ENCODE measurements around the gene YWHAG. TPM values are rescaled to one million over a fixed set of nuclear protein-coding genes. Genes with fewer than 3 reads are reported as not detected.
A peak's percentile ranks its signal among the peaks of the same experiment; 100 is the strongest.

Gene YWHAG
- total RNA-seq, 1 experiment from 2014 or later = 241 TPM

- Histone ChIP-seq H4K8ac (replicated peaks; ENCODE audit: insufficient read length, low read depth, low read length) (no peak overlapping the region), H3K18ac (ENCODE audit: insufficient read length, low read depth, low read length) (no peak overlapping the region), H4K5ac (ENCODE audit: insufficient read length, low read depth, low read length) (no peak overlapping the region), H2BK120ac (ENCODE audit: low read depth, low read length, poor library complexity, severe bottlenecking) (no peak overlapping the region), H3K23me2 (ENCODE audit: insufficient read length, low read depth, low read length, poor library complexity, severe bottlenecking) (no peaks in the 10 kb centered on the region), H3K79me1 (ENCODE audit: insufficient read depth, low read depth, low read length, poor library complexity, severe bottlenecking) (peaks cover 9% of the 10 kb centered on the region), H3K14ac (ENCODE audit: insufficient read depth, low read length) (no peak overlapping the region), H2BK12ac (ENCODE audit: insufficient read length, low read depth, low read length) (no peak overlapping the region), H2BK20ac (ENCODE audit: low read depth, low read length, poor library complexity, severe bottlenecking) (no peak overlapping the region), H3K4me2 (ENCODE audit: insufficient read depth, insufficient read length, low read length) (no peak overlapping the region), H3K79me2 (ENCODE audit: insufficient read depth, low read length) (peaks cover 76% of the 10 kb centered on the region), H2AK5ac (ENCODE audit: insufficient read length, low read length) (no peak overlapping the region), H4K91ac (ENCODE audit: insufficient read length, low read depth, low read length) (no peak overlapping the region), H3K27ac (ENCODE audit: insufficient read length, low read depth, low read length) (no peak overlapping the region), H2BK15ac (ENCODE audit: low read depth, low read length) (no peak overlapping the region), H3K4ac (ENCODE audit: low read depth, low read length) (no peak overlapping the region), H3K23ac (ENCODE audit: insufficient read length, low read depth, low read length) (no peak overlapping the region), H3K27me3 (ENCODE audit: insufficient read depth, low read length) (no peaks in the 10 kb centered on the region), H3K9ac (ENCODE audit: extremely low read depth, insufficient read length, low read length) (no peak overlapping the region), H3K56ac (ENCODE audit: insufficient read length, low read depth, low read length) (no peak overlapping the region), H4K20me1 (ENCODE audit: control insufficient read depth, insufficient read depth, insufficient read length) (no peaks in the 10 kb centered on the region), H3K9me3 (ENCODE audit: control insufficient read depth, low read depth, low read length) (no peaks in the 10 kb centered on the region), H3T11ph (ENCODE audit: low read length) (no peak overlapping the region), H3K4me1 (ENCODE audit: insufficient read depth, low read length) (no peaks in the 10 kb centered on the region), H2AFZ (ENCODE audit: low read length) (no peak overlapping the region), H2BK5ac (ENCODE audit: insufficient read length, low read length) (no peak overlapping the region)
- peaks cover 44 to 45% of the 10 kb centered on the region in 2 experiments for H3K4me1 Mint-ChIP-seq
- H3K9me3 Mint-ChIP-seq = no peaks in the 10 kb centered on the region; a peak in 2 of 5 replicates
- peak overlapping the region in 1 of 2 experiments; percentile 9; a peak in 2 of 5 replicates for H3K4me3 Mint-ChIP-seq
- WGBS (ENCODE audit: extremely low coverage, insufficient read length, low lambda C conversion rate) = no CpG with 5 or more reads among the region's 8 CpGs
- no peaks in the 10 kb centered on the region for H3K27me3 Mint-ChIP-seq (ENCODE audit: low read depth)
- H3K36me3 Mint-ChIP-seq (ENCODE audit: insufficient read depth in 1 of 3, low read depth in 3 of 3) = peaks cover 69 to 92% (median 87%) of the 10 kb centered on the region in 3 experiments
- H3K27ac Mint-ChIP-seq = peak overlapping the region in 2 of 3 experiments; percentile 35 to 81; a peak in 5 of 7 replicates
- DNase-seq = no peak
- TF ChIP-seq CTCF (conservative IDR thresholded peaks at IDR 0.05) = no peak
Observed at GRCh38 chr7:76346778-76347177, 12.0 kb downstream of the YWHAG start.
